Ecto neural progenitor cell (in vitro differentiated cells): ENCODE measurements around the gene PRKAR1B.
"Not testable (repeated sequence)": the region's sequence is repeated elsewhere in the genome, so short reads cannot be mapped to it uniquely, and the experiment has no call there.

ENCODE experiments used
- DNase-seq: peaks from one replicate; pipeline ENCODE4 v3.0.0-alpha.2; 2018; ENCODE audit warnings: low spot score

The PRKAR1B gene

DNA sequence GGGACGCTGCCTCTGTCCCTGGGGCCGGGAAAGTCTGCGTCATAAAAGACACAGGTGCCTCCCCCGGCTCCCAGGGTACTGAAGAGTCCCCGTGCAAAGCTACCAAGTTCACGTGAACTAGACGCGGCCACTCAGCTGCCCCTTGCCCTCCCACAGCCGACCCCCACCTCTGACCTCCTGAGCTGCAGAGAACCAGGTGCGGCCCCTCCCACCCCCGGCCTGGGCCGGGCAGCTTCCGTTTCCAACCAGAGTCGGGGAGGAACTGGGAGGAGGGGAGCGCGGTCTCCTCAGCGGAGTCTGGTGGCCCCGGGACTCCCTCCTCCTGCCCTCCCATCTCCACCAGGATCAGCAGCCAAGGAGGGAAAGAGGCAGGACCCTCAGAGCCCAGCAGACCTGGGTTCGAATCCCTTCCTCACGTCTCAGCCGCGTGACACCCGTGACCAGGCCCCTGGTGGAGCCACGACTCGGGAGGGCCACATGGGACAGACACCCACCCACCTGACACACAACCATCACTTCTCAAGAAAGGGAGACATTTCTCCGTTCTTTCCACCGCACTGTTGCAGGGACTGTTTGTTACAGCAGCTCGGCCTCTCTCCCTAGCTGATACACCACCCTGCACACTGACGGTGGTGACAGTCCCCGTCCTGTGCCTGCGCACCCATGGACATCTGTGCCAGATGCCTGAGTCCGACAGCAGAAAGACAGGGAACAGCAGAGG is 170.1 kb downstream of the PRKAR1B start:
- DNase-seq = no peak

DNA sequence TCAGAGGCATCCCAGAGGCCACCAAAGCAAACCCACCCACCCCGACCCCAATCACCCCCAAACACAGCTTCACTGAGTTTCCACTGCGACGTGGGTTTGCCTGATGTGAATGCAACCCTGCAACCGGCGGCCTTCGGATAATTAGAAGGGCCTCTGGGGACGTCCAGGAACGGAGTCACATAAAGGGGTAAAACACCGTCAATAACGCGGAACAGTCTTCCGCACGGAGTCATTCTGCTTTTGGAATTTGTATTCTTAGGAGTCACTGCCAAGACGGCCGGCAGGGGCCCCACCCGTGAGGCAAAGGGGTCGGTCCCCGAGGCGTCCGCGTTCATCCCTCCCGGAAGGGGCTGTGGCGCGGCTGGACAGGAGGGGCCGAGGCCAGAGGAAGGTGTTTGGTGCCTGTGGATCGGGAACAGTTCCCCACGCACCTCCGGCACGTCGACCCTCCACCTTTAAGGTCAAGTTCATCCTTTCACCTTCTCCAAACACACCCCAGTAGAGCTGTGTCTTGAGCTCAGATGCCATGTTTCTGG is 170.7 kb downstream of the PRKAR1B start:
- DNase-seq = no peak

DNA sequence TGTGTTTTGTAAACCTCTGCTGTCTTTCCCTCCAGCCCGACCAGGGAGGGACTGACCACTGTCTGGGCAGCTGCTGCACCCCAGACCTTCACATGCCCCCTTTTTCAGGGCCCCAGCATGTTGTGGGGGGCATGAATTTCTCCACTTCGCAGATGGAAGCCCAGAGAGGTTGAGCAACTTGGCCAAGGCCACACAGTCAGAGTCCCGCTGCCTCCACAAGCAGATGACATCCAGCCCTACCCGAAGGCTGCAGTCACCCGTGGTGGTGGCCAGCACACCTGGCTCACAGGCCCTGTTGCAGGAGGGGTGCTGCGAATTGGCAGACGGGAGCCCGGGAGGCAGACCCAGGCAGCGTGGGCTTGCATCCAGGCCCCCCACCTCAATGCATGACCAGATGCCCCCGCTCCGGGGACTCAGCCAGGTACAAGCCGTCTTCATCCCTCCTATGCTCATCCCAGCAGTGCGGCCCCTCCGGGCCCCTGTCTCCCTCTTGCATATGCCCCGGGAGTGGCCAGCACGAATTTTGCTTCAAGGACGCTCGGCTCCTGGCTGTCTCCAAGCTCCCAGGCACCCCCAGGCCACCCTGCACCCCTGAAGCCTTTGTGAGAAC is 171.4 kb downstream of the PRKAR1B start:
- DNase-seq = no peak

DNA sequence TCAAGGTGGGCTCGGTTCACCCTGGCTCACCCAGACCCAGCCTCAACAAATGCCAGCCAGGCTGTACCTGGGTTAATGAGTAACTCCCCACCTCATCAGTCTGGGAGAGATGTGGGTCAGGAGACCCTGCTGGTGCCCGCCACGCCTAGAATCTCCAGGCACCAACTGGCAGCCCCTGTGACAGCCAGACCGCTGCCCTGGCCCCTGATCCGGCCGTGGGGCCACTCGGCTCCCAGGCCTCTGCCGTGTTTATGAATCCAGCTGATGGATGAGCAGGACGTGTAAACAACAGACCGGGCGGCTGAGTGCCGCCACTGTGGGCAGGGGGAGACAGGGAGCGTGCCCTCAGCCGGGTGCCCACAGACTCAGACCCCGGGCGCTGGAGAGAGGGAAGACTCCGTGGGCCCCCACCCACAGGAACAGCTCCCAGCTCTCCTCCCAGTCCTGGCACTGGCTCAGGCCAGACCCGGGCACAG is 173.4 kb downstream of the PRKAR1B start:
- no peak for DNase-seq

DNA sequence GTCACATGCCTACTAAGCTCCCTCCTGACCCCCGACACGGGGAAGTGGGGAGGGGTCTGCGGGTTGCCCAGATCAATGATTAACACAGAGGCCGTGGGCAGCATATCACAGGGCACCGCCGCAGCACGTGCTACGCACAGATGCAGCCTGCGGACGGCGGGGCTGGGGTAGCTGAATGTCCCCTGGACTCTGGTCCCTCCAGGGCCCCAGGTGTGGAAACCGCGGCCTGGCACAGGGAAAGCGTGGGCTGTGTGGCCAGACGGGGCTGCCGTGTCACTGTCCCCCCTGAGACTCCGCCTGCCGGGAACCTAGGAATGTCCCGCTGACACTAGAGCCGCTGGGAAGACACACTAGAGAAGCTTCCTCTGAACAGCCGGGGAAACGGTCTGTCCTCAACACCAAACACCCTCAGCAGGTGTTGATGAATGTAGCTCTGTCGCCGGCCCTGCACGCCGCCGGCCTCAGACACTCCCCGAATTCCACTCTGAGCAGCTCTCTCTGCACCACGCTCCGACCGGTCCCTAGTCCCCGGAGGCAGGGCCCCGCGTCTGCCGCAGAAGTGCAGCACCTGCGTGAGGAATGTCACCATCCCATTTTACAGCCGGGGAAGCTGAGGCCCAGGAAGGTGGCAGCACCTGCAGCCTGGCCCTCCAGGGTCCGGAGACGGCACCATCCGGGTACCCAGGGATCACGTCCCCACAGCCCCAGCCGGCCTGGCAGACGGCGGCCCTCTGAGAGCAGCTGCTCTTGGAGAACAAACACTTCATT is 174.0 kb downstream of the PRKAR1B start:
- DNase-seq = no peak

DNA sequence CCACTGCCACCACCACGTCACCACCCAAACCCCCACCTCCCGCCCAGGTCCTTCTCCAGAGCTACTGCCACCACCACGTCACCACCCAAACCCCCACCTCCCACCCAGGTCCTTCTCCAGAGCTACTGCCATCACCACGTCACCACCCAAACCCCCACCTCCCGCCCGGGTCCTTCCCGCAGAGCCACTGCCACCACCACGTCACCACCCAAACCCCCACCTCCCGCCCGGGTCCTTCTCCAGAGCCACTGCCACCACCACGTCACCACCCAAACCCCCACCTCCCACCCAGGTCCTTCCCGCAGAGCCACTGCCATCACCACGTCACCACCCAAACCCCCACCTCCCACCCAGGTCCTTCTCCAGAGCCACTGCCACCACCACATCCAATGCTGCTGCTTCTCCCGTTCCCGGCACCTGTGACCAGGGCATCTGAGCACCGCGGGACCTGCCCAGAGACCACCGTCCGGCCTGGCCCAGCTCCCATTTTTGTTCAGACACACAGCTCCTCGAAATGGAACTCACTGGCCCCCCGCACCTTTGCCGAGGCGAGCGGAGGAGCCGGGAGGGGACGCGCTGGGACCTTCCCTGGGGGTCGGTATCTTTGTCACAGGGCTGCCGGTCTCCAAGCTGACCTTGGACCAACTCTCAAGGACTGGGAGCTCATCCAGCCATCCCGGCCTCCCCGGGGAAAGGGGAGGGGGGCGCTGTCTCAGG is 174.8 kb downstream of the PRKAR1B start:
- DNase-seq = not testable (repeated sequence)

DNA sequence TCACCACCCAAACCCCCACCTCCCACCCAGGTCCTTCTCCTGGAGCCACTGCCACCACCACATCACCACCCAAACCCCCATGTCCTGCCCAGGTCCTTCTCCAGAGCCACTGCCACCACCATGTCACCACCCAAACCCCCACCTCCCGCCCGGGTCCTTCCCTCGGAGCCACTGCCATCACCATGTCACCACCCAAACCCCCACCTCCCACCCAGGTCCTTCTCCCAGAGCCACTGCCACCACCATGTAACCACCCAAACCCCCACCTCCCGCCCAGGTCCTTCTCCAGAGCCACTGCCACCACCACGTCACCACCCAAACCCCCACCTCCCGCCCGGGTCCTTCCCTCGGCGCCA is 175.5 kb downstream of the PRKAR1B start:
- not testable (repeated sequence) for DNase-seq

DNA sequence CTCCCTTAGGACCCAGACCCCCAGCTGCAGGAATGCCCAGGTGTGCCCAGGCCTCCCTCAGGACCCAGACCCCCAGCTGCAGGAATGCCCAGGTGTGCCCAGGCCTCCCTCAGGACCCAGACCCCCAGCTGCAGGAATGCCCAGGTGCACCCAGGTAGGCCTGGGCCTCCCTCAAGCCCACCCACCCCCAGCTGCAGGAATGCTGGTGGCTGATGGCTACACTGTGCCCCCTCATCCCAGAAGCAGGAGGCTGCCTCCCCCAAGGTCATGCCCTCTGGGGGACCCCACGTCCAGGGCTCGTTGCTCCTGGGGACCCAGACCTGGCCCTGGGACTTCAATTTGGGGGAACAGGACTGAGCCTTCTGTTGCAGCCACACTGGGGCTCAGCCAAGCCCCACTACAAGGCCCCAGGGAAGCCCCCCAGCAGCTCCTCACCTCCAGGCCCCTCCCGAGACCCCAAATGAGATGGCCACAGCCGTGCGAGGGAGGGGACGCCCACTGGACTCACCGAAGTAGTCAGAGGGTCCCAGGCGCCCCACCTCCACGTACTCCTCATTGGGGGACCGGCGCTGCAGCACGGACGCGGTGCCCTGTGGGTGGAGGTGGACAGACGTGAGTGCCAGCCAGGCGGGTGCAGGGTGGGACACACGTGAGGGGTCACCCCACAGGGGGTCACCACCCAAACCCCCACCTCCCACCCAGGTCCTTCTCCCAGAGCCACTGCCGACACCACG is 176.0 kb downstream of the PRKAR1B start:
- DNase-seq = no peak

DNA sequence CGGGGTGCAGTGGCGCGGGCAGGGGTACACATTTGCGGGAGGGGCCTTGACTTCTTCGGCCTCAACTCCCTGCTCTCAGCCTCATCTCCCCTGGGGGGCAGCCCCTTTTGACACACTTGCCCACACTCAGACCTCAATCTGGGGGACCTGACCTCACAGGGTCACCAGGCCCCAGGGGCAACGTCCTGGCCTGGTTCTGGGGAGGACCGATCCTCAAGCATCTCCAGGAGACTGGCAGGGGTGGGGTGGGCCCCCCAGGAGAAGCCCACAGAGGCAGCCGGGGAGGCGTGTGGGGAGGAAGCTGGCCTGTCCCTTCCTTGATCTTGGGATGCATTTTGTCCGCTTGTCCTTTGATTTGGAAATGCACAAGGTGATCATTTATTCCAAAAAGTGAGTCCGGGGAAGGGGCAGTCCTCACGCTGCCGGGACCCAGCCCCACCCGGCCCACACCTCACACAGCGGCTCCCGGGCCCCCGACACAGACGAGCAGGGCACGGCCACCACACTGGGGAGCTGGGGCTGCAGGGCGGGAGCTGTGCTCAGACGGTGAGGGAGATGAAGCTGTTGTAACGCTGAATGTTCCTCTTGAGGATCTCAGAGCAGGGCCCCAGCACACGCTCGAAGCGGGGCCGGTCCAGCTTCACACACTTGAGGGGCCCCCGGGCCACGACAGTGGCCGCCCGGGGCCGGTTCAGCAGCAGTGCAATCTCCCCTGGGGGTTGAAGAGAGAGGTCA is 177.0 kb downstream of the PRKAR1B start:
- no peak for DNase-seq

DNA sequence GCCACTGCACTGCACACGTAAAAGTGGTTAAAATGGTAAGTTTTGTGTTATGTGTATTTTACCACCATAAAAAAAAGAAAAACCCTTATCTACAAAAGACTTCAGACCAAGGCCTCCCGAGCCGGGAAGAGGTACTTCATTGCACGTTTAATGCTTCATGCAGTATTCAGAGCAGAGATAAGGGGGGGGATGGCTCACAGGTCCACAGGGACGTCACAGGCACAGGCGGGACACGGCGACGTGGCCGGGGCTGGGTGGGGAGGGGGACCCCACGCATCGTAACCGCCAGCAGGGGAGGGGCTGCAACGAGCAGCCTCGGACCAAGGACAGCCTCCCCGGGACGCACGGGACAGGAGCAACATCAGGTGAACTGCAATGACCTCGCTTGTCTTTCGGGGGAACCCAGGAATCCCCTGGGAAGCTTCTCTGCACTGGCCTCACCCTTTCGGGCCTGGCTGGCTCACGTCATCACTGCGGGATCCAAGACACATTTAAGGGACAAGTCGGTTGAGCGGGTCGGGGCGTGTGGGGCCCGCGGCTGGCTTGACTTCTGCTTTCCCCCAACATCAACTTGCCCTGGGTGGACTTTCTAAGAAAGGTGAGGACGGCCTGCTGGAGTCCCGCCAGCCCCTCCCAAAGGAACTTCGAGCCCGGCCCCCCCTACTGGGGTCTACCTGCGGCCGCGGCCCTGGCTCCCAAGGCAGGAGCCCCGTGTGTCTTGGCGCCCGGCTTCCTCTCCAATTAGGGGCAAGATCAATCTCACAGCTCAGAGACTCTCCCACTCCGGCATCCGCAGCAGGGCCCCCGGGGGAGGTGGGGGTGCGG is 177.8 kb downstream of the PRKAR1B start:
- no peak for DNase-seq

DNA sequence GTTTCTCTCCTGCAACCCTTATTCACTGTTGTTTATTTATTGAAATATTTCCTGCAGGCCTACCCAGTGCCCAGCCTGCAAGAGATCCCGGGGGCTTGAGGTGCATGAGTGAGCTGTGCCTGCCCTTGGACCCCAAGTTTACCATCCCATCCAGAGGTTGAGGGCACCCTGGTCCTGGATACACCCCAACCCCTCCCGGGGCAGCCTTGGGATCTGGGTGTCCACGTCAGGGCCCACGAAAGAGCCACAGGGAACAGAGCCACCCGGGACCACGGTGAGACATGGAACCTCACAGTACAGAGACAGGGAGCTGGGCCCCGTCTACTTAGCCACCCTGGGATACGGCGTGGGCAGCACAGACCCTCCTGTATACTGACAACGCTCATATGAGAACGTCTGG is 178.7 kb downstream of the PRKAR1B start:
- no peak for DNase-seq

DNA sequence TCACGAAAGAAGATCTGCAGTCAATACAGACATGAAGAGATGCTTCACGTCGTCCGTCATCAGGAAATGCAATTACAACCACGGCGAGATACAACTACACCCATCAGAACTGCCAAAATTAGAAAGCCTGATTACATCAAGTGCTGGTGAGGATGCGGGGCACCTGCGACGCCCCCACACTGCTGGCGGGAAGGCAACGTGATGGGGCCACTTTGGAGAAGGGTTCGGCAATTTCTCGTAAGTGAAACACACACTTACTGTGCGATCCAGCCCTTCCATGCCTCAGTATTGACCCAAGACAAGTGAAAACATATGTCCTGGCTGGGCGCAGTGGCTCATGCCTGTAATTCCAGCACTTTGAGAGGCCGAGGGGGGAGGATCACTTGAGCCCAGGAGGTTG is 181.6 kb downstream of the PRKAR1B start:
- DNase-seq = no peak

DNA sequence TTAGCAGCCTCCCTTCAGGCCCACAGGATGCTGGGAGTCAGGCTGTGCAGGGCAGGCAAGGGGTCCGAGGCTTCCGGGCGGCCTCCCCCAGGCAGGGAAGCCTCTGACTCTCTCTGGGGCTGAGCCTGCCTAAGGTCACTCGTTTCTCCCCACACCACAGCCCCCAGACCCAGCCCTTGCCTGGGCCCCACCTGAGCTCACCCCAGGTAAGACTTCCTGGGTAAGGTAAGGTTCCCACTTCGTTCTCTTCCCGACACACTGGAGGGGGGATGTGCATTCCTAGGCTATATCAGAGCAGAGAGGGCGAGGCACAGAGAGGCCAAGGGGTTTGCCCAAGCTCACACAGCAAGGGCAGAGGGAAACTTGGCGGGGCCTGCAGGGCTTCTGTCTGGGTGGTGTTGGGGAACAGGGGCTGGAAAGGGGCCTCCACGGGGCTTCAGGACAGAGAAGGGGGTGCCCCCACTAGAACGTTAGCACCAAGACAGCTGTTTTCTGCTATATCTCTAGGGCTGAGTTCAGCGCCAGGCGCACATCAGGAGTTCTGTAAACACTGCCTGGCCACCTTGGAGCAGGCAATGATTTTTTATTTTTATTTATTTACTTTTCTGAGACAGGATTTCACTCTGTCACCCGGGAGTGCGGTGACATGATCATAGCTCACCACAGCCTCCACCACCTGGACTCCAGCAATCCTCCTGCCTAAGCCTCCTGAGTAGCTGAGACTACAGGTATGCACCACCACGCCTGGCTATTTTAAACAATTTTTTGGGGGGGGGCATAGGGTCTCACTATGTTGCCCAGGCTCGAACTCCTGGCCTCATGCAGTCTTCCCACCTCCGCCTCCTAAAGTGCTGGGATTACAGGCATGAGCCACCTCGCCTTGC is 182.5 kb downstream of the PRKAR1B start:
- no peak for DNase-seq

DNA sequence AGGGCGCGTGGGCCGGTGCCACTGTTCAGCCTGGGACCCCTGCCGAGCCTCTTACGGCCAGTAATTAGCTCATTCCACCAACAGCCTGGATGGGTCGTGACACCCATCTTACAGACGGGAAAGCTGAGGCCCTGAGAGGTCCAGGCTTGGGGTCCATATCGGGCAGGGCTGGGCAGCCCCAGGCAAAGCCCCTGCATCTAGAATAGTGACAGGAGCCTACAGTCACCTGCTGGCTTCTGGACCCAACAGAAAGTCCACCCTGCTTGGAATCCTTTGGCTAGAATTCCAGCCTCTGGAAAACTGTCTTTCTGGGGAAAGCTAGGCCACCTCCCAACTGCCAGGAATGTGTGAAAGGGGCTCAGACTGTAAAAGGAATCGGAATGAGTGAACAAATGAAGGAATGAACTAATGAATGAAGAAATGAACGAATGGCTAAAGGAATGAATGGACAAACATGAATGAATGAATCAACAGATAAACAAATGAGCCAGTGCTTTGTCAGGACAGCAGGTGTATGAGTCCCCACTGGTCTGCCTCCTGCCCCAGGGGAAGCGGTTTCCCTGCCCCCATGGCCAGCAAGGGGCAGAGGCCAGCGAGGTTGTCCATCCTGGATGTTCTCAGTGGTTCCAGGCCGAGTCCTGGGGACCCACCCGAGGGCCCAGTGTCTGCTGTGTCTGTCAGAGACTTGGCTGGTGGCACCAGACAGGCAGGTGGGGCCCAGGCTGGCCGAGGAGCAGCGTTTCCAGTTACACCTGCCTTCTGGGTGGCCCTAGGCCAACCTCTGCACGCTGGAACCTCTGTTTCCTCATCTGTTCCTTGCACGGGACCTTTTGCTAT is 183.4 kb downstream of the PRKAR1B start:
- no peak for DNase-seq

DNA sequence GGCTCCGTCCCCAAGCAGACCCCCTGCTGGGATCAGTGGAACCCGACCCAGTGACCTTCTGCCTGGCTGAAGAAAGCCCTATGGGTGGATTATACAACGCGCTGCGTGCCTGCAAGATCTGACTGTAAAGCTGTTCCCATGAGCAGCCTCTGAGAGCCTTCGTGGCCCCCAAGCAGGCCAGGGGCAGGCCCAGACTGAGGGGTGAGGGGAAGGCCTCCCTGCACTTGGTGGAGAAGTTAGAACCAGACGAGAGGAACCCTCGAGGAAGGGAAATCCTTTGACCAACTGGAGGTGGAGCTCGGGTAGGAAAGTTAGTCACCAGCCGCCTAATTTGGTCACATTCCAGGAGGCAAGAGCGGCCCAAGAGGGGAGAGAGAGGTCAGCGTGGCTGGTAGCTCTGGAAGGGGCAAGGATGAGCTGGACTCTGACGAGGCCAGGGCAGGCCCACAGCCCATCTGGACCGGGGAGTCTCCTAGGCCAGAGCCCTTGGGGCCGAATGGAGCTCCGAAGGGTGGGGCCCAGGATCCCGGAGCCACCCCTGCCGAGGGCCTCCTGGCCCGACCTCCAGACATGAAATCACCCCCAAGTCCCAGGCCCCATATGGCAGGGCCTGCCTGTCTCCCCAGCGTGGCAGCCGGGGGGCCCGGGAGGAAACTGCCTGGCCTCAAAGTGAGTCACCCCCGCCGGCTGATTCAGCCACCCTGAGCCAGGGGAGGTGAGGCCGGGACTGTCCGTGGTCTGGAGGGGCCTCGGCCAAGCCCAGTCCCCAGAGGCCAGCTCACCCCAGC is 184.2 kb downstream of the PRKAR1B start:
- no peak for DNase-seq

DNA sequence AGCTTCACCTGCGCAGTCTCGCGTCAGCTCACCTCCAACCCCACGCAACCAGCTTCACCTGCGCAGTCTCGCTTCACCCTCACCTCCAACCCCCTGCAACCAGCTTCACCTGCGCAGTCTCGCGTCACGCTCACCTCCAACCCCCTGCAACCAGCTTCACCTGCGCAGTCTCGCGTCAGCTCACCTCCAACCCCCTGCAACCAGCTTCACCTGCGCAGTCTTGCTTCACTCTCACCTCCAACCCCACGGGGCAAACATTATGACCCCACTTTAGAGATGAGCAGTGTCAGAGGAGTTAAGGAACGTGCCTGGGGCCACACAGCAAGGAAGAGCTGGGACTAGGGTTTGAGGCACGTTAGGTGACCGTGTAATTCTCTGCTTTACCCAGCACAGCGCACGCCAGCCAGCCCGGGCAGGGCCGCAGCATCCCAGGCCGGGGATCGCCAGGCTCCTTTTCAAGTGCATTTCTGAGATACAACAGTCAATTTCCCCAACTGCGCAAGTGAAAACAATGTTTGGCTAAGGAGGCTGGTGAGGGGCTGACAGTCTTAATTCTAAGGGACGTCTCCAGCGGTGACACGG is 184.9 kb downstream of the PRKAR1B start:
- DNase-seq = no peak

DNA sequence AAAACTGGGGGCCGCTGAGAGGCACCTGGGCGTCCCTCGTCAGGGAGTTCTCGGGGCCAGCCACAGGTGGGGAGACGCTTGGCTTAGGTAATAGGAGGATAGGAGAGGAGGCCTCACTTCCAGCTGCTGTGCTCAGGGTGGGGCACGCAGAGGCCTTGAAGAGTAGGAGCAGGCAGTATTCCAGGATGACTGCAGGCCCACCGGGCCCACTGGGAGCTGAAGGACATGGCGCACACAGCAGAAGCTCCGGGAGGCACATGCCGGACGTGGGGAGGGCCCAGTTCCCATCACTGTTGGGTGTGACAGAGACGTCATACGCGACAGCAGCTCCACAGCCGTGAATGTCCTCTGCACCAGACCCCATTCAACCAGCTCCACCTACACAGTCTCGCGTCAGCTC is 185.4 kb downstream of the PRKAR1B start:
- no peak for DNase-seq
